Measurements from ENCODE around the gene ACSF3.
A peak's percentile ranks its signal among the peaks of the same experiment; 100 is the strongest.

The ACSF3 gene

GRCh38 chr16:89197033-89197632 is 103.5 kb downstream of the ACSF3 start:
- Histone ChIP-seq H3K4me1 (ENCODE audit: control insufficient read depth, insufficient read depth, low read length, poor library complexity, severe bottlenecking) (peaks cover 2% of the 10 kb centered on the region), H3K9me3 (ENCODE audit: control insufficient read depth, low read length) (no peaks in the 10 kb centered on the region), H3K4me3 (ENCODE audit: extremely low read depth, insufficient read depth, low read length, poor library complexity, severe bottlenecking) (no peak overlapping the region), H3K27ac (ENCODE audit: low read depth, low read length, severe bottlenecking) (no peak overlapping the region), H3K36me3 (ENCODE audit: control insufficient read depth, insufficient read depth, low read length) (no peaks in the 10 kb centered on the region)
- 90 to 92% methylated on average over 9 to 12 of the region's 13 CpGs for WGBS, 2 experiments (ENCODE audit: insufficient coverage in 2 of 2)

GRCh38 chr16:89197633-89198416 is 104.2 kb downstream of the ACSF3 start:
- H3K36me3 ChIP-seq (ENCODE audit: control insufficient read depth, insufficient read depth, low read length) = no peaks in the 10 kb centered on the region
- 90% methylated on average over 24 to 26 of the region's 26 CpGs for WGBS, 2 experiments (ENCODE audit: insufficient coverage in 2 of 2)

GRCh38 chr16:89198417-89199240 is 105.0 kb downstream of the ACSF3 start:
- Histone ChIP-seq H3K27ac (ENCODE audit: low read depth, low read length, severe bottlenecking) (no peak overlapping the region), H3K36me3 (ENCODE audit: control insufficient read depth, insufficient read depth, low read length) (no peaks in the 10 kb centered on the region), H3K4me1 (ENCODE audit: control insufficient read depth, insufficient read depth, low read length, poor library complexity, severe bottlenecking) (peaks cover 2% of the 10 kb centered on the region), H3K4me3 (ENCODE audit: extremely low read depth, insufficient read depth, low read length, poor library complexity, severe bottlenecking) (no peak overlapping the region), H3K9me3 (ENCODE audit: control insufficient read depth, low read length) (peaks cover 8% of the 10 kb centered on the region)
- 86 to 94% methylated on average over 9 to 25 of the region's 28 CpGs for WGBS, 2 experiments (ENCODE audit: insufficient coverage in 2 of 2)

More at GRCh38 chr16:89197633-89198416, 104.2 kb downstream of the ACSF3 start:
- Histone ChIP-seq H3K27ac (ENCODE audit: low read depth, low read length, severe bottlenecking) (no peak overlapping the region), H3K4me1 (ENCODE audit: control insufficient read depth, insufficient read depth, low read length, poor library complexity, severe bottlenecking) (peaks cover 2% of the 10 kb centered on the region), H3K9me3 (ENCODE audit: control insufficient read depth, low read length) (peaks cover 4% of the 10 kb centered on the region), H3K4me3 (ENCODE audit: extremely low read depth, insufficient read depth, low read length, poor library complexity, severe bottlenecking) (no peak overlapping the region)

- no peaks in the 10 kb centered on the region for H3K36me3 ChIP-seq (ENCODE audit: control insufficient read depth, insufficient read depth, low read length)
- H3K4me1 ChIP-seq (ENCODE audit: control insufficient read depth, insufficient read depth, low read length, poor library complexity, severe bottlenecking) = peaks cover 2% of the 10 kb centered on the region
- no peak overlapping the region for H3K4me3 ChIP-seq (ENCODE audit: extremely low read depth, insufficient read depth, low read length, poor library complexity, severe bottlenecking)
- WGBS, 2 experiments (ENCODE audit: insufficient coverage in 2 of 2) = 85 to 92% methylated on average over 17 to 18 of the region's 22 CpGs
- H3K9me3 ChIP-seq (ENCODE audit: control insufficient read depth, low read length) = peaks cover 8% of the 10 kb centered on the region
- H3K27ac ChIP-seq (ENCODE audit: low read depth, low read length, severe bottlenecking) = no peak overlapping the region
Observed at GRCh38 chr16:89199241-89200123, 105.8 kb downstream of the ACSF3 start.

- H3K27ac ChIP-seq (ENCODE audit: low read depth, low read length, severe bottlenecking) = no peak within 1 kb of the TSS
- H3K4me1 ChIP-seq (ENCODE audit: control insufficient read depth, insufficient read depth, low read length, poor library complexity, severe bottlenecking) = peaks cover 2% of the 10 kb centered on the region
- peaks cover 8% of the 10 kb centered on the region for H3K9me3 ChIP-seq (ENCODE audit: control insufficient read depth, low read length)
- H3K4me3 ChIP-seq (ENCODE audit: extremely low read depth, insufficient read depth, low read length, poor library complexity, severe bottlenecking) = peak within 1 kb of the TSS; percentile 22
- no peaks in the 10 kb centered on the region for H3K36me3 ChIP-seq (ENCODE audit: control insufficient read depth, insufficient read depth, low read length)
- WGBS, 2 experiments (ENCODE audit: insufficient coverage in 2 of 2) = 26 to 33% methylated on average over 21 to 25 of the region's 28 CpGs
Observed at GRCh38 chr16:89200124-89200849, 106.6 kb downstream of the ACSF3 start, which contains the start of gene SLC22A31. TSS of gene SLC22A31 (minus strand) at chr16:89200537. CDS start at chr16:89200501, 36 bp downstream.

GRCh38 chr16:89200850-89201411 is 107.3 kb downstream of the ACSF3 start:
- H3K9me3 ChIP-seq (ENCODE audit: control insufficient read depth, low read length) = peaks cover 8% of the 10 kb centered on the region
- WGBS, 2 experiments (ENCODE audit: insufficient coverage in 2 of 2) = 0 to 2% methylated on average over 40 to 46 of the region's 58 CpGs
- H3K4me3 ChIP-seq (ENCODE audit: extremely low read depth, insufficient read depth, low read length, poor library complexity, severe bottlenecking) = peak overlapping the region; percentile 22
- peaks cover 2% of the 10 kb centered on the region for H3K4me1 ChIP-seq (ENCODE audit: control insufficient read depth, insufficient read depth, low read length, poor library complexity, severe bottlenecking)
- H3K27ac ChIP-seq (ENCODE audit: low read depth, low read length, severe bottlenecking) = no peak overlapping the region
- no peaks in the 10 kb centered on the region for H3K36me3 ChIP-seq (ENCODE audit: control insufficient read depth, insufficient read depth, low read length)

GRCh38 chr16:89201439-89202377 is 108.1 kb downstream of the ACSF3 start:
- H3K4me3 ChIP-seq (ENCODE audit: extremely low read depth, insufficient read depth, low read length, poor library complexity, severe bottlenecking) = peak overlapping the region; percentile 22
- H3K27ac ChIP-seq (ENCODE audit: low read depth, low read length, severe bottlenecking) = no peak overlapping the region
- no peaks in the 10 kb centered on the region for H3K36me3 ChIP-seq (ENCODE audit: control insufficient read depth, insufficient read depth, low read length)
- WGBS, 2 experiments (ENCODE audit: insufficient coverage in 2 of 2) = 1 to 3% methylated on average over 45 to 74 of the region's 111 CpGs
- peaks cover 8% of the 10 kb centered on the region for H3K9me3 ChIP-seq (ENCODE audit: control insufficient read depth, low read length)
- H3K4me1 ChIP-seq (ENCODE audit: control insufficient read depth, insufficient read depth, low read length, poor library complexity, severe bottlenecking) = peaks cover 2% of the 10 kb centered on the region

- H3K4me3 ChIP-seq (ENCODE audit: extremely low read depth, insufficient read depth, low read length, poor library complexity, severe bottlenecking) = no peak overlapping the region
- H3K27ac ChIP-seq (ENCODE audit: low read depth, low read length, severe bottlenecking) = no peak overlapping the region
- WGBS, 2 experiments (ENCODE audit: insufficient coverage in 2 of 2) = 50 to 52% methylated on average over 41 to 46 of the region's 49 CpGs
- H3K9me3 ChIP-seq (ENCODE audit: control insufficient read depth, low read length) = peaks cover 8% of the 10 kb centered on the region
- no peaks in the 10 kb centered on the region for H3K36me3 ChIP-seq (ENCODE audit: control insufficient read depth, insufficient read depth, low read length)
- peaks cover 2% of the 10 kb centered on the region for H3K4me1 ChIP-seq (ENCODE audit: control insufficient read depth, insufficient read depth, low read length, poor library complexity, severe bottlenecking)
Observed at GRCh38 chr16:89202422-89203215, 109.0 kb downstream of the ACSF3 start.

Measured in mesodermal cell (in vitro differentiated cells).